Loucy (cell line): ENCODE data around the gene KCNN3.

Source experiments
- H2AFZ ChIP-seq: fragments of 200-600 bp; sonication (generic); 2 replicates; pipeline ENCODE4 v1.6.0; 2016; ENCODE audit warnings: antibody characterized with exemption, mild to moderate bottlenecking, low read length, moderate library complexity
- H3F3A ChIP-seq: fragments of 200-600 bp; 2 replicates; pipeline ENCODE4 v1.6.0; 2016; ENCODE audit warnings: antibody characterized with exemption, low read depth, mild to moderate bottlenecking
- H3K27me3 ChIP-seq: fragments of 200-600 bp; sonication (generic); 2 replicates; pipeline ENCODE4 v1.6.1; 2014; ENCODE audit warnings: low read length, mild to moderate bottlenecking; ENCODE audit not compliant: insufficient read depth, poor library complexity, severe bottlenecking
- H3K36me3 ChIP-seq: fragments of 200-600 bp; sonication (generic); 2 replicates; pipeline ENCODE4 v1.6.1; 2016; ENCODE audit warnings: low read length; ENCODE audit not compliant: insufficient read depth
- H3K4me1 ChIP-seq: fragments of 200-600 bp; sonication (generic); 2 replicates; pipeline ENCODE4 v1.5.1; 2014; ENCODE audit warnings: low read length, mild to moderate bottlenecking; ENCODE audit not compliant: insufficient read depth, poor library complexity, severe bottlenecking
- H3K4me2 ChIP-seq: fragments of 200-600 bp; sonication (generic); 2 replicates; pipeline ENCODE4 v1.6.0; 2014; ENCODE audit warnings: antibody characterized with exemption, low read length, low read depth, mild to moderate bottlenecking; ENCODE audit not compliant: poor library complexity, severe bottlenecking
- H3K4me3 ChIP-seq: fragments of 200-600 bp; sonication (generic); 2 replicates; pipeline ENCODE4 v1.5.1; 2014; ENCODE audit warnings: low read length, mild to moderate bottlenecking, mixed read lengths; ENCODE audit not compliant: poor library complexity, severe bottlenecking
- H3K79me2 ChIP-seq: fragments of 200-600 bp; sonication (generic); 2 replicates; pipeline ENCODE4 v1.6.1; 2014; ENCODE audit warnings: low read length; ENCODE audit not compliant: insufficient read depth
- H3K9ac ChIP-seq: fragments of 200-600 bp; sonication (generic); 2 replicates; pipeline ENCODE4 v1.6.0; 2014; ENCODE audit warnings: mild to moderate bottlenecking, low read depth, low read length, moderate library complexity; ENCODE audit not compliant: poor library complexity, severe bottlenecking
- H3K9me2 ChIP-seq: fragments of 200-600 bp; sonication (generic); replicated peaks from 2 replicates; pipeline ENCODE4 v1.6.1; 2016; ENCODE audit warnings: low read depth, low read length, mixed read lengths
- H3K9me3 ChIP-seq: fragments of 200-600 bp; sonication (generic); 2 replicates; pipeline ENCODE4 v1.6.1; 2014; ENCODE audit warnings: mild to moderate bottlenecking, antibody characterized with exemption, low read length, low read depth; ENCODE audit not compliant: insufficient read depth
- H4K20me1 ChIP-seq: fragments of 200-600 bp; sonication (generic); 2 replicates; pipeline ENCODE4 v1.6.0; 2014; ENCODE audit warnings: antibody characterized with exemption, low read length, mild to moderate bottlenecking; ENCODE audit not compliant: insufficient read depth, poor library complexity, severe bottlenecking
- CTCF ChIP-seq: fragments of 200-600 bp; sonication (generic); conservative IDR thresholded peaks from 2 replicates; pipeline ENCODE4 v1.5.1; 2014; ENCODE audit warnings: mild to moderate bottlenecking, antibody characterized with exemption, low read length
- EZH2phosphoT487 ChIP-seq: fragments of 200-600 bp; IDR thresholded peaks from 2 replicates; pipeline ENCODE4 v1.6.1; 2018; ENCODE audit warnings: antibody characterized with exemption, mild to moderate bottlenecking, moderate library complexity, borderline replicate concordance

KCNN3 gene

GRCh38 chr1:154801234-154802011, 68.7 kb downstream of the KCNN3 start:
- peaks cover 8% of the 10 kb centered on the region for H3K4me1 ChIP-seq
- TF ChIP-seq CTCF: no peak
- no peak for TF ChIP-seq EZH2phosphoT487
- H3K79me2 ChIP-seq: no peaks in the 10 kb centered on the region

GRCh38 chr1:154799188-154799587, 70.9 kb downstream of the KCNN3 start:
- H3K9ac ChIP-seq: no peak overlapping the region
- H3F3A ChIP-seq: no peaks in the 10 kb centered on the region
- H2AFZ ChIP-seq: no peak overlapping the region
- no peaks in the 10 kb centered on the region for H3K79me2 ChIP-seq
- H3K27me3 ChIP-seq: no peaks in the 10 kb centered on the region
- H3K36me3 ChIP-seq: no peaks in the 10 kb centered on the region
- H3K4me2 ChIP-seq: no peak overlapping the region
- no peaks in the 10 kb centered on the region for H3K4me1 ChIP-seq
- H3K9me3 ChIP-seq: no peaks in the 10 kb centered on the region
- no peak overlapping the region for H3K4me3 ChIP-seq
- H4K20me1 ChIP-seq: no peaks in the 10 kb centered on the region
- no peak for TF ChIP-seq CTCF
- no peak for TF ChIP-seq EZH2phosphoT487
- no peaks in the 10 kb centered on the region for H3K9me2 ChIP-seq

More at GRCh38 chr1:154801234-154802011, 68.7 kb downstream of the KCNN3 start:
- no peaks in the 10 kb centered on the region for H3F3A ChIP-seq
- H2AFZ ChIP-seq: no peak overlapping the region
- no peaks in the 10 kb centered on the region for H3K9me2 ChIP-seq
- no peaks in the 10 kb centered on the region for H3K36me3 ChIP-seq
- H4K20me1 ChIP-seq: no peaks in the 10 kb centered on the region
- H3K4me3 ChIP-seq: no peak overlapping the region
- H3K9ac ChIP-seq: no peak overlapping the region
- H3K9me3 ChIP-seq: no peaks in the 10 kb centered on the region
- H3K4me2 ChIP-seq: no peak overlapping the region
- no peaks in the 10 kb centered on the region for H3K27me3 ChIP-seq

- H4K20me1 ChIP-seq: no peaks in the 10 kb centered on the region
- no peaks in the 10 kb centered on the region for H3K9me2 ChIP-seq
- no peak overlapping the region for H3K4me2 ChIP-seq
- no peaks in the 10 kb centered on the region for H3K36me3 ChIP-seq
- TF ChIP-seq EZH2phosphoT487 (no peak), CTCF (no peak)
- H3K79me2 ChIP-seq: no peaks in the 10 kb centered on the region
- H3K27me3 ChIP-seq: no peaks in the 10 kb centered on the region
- no peaks in the 10 kb centered on the region for H3F3A ChIP-seq
- H3K4me1 ChIP-seq: no peaks in the 10 kb centered on the region
- H2AFZ ChIP-seq: no peak overlapping the region
- H3K9me3 ChIP-seq: no peaks in the 10 kb centered on the region
- no peak overlapping the region for H3K9ac ChIP-seq
- H3K4me3 ChIP-seq: no peak overlapping the region
Measured at GRCh38 chr1:154798645-154799044, 71.4 kb downstream of the KCNN3 start.
